Daoy (cell line): Measurements from ENCODE around the gene MYADM. TPM values are rescaled to one million over a fixed set of nuclear protein-coding genes. Genes with fewer than 3 reads are reported as not detected.
"Not testable (repeated sequence)": the region's sequence is repeated elsewhere in the genome, so short reads cannot be mapped to it uniquely, and the experiment has no call there.

Experiments used
- DNase-seq: peaks from one replicate; pipeline ENCODE4 v3.0.0-alpha.2; 2015; ENCODE audit warnings: low read depth
- total RNA-seq: library from RNA; depleted of rRNA; stranded (reverse); fragments of >200 nt; shearing (Covaris generic); gene quantifications from 2 replicates; pipeline ENCODE4 v1.2.3, GENCODE V29; 2014; rRNA removed

The MYADM gene
- total RNA-seq = 11.2 and 19.0 TPM in 2 replicates

GRCh38 chr19:53867225-53868090, at the start of gene MYADM:
Gene MYADM, plus strand, starts transcription at chr19:53867883. Its CDS starts 5,647 bp downstream, at chr19:53873530.
- peak; percentile 99 for DNase-seq

- no peak for DNase-seq
Measured at GRCh38 chr19:53818756-53819155, 48.9 kb upstream of the MYADM start.

- no peak for DNase-seq
Measured at GRCh38 chr19:53819861-53820260, 47.8 kb upstream of the MYADM start.

GRCh38 chr19:53823380-53824120, 44.1 kb upstream of the MYADM start:
- no peak for DNase-seq

GRCh38 chr19:53824134-53824611, 43.5 kb upstream of the MYADM start, which contains the start of gene NLRP12:
Gene NLRP12, minus strand, starts transcription at chr19:53824314. Its CDS starts 140 bp downstream, at chr19:53824174.
- DNase-seq = no peak

GRCh38 chr19:53826876-53827275, 40.8 kb upstream of the MYADM start:
- DNase-seq = no peak

- no peak for DNase-seq
Measured at GRCh38 chr19:53828531-53828930, 39.2 kb upstream of the MYADM start.

GRCh38 chr19:53832861-53833260, 34.8 kb upstream of the MYADM start:
- not testable (repeated sequence) for DNase-seq

- not testable (repeated sequence) for DNase-seq
Measured at GRCh38 chr19:53838446-53838845, 29.2 kb upstream of the MYADM start.

- DNase-seq = not testable (repeated sequence)
Measured at GRCh38 chr19:53840241-53840640, 27.4 kb upstream of the MYADM start.

GRCh38 chr19:53840914-53841313, 26.8 kb upstream of the MYADM start:
- DNase-seq = peak; percentile 86

GRCh38 chr19:53844849-53845246, 22.8 kb upstream of the MYADM start:
- DNase-seq = no peak

GRCh38 chr19:53847555-53847954, 20.1 kb upstream of the MYADM start:
- no peak for DNase-seq

GRCh38 chr19:53849237-53849676, 18.4 kb upstream of the MYADM start:
- DNase-seq = peak; percentile 47

- DNase-seq = no peak
Measured at GRCh38 chr19:53853707-53854106, 14.0 kb upstream of the MYADM start.

- no peak for DNase-seq
Measured at GRCh38 chr19:53864308-53864836, 3.3 kb upstream of the MYADM start.

GRCh38 chr19:53865523-53865917, 2.2 kb upstream of the MYADM start:
- peak; percentile 44 for DNase-seq

GRCh38 chr19:53865918-53866864, 1.5 kb upstream of the MYADM start:
- DNase-seq = peak; percentile 79

- DNase-seq = peak; percentile 39
Measured at GRCh38 chr19:53866865-53867224, 838 bp upstream of the MYADM start.

GRCh38 chr19:53868091-53868891, 608 bp downstream of the MYADM start:
- DNase-seq = peak; percentile 79
